Neural cell (in vitro differentiated cells): Measurements from ENCODE around the gene CDC42BPB. TPM values are rescaled to one million over a fixed set of nuclear protein-coding genes. Genes with fewer than 3 reads are reported as not detected.

Experiments used
- H2AFZ ChIP-seq: fragments of 200-600, 300-800 bp; sonication (generic), shearing (Covaris generic); 2 replicates; pipeline ENCODE4 v1.6.0; 2014; ENCODE audit warnings: low read depth, mild to moderate bottlenecking, antibody characterized with exemption, low read length, moderate library complexity
- H3F3A ChIP-seq: fragments of 200-600 bp; shearing (Covaris generic); 2 replicates; pipeline ENCODE4 v1.6.1; 2016; ENCODE audit warnings: mild to moderate bottlenecking, moderate library complexity, mixed read lengths, antibody characterized with exemption, low read length; ENCODE audit not compliant: insufficient read depth, poor library complexity, severe bottlenecking
- H3K27ac ChIP-seq: fragments of 200-600, 300-800 bp; sonication (generic), shearing (Covaris generic); 2 replicates; pipeline ENCODE4 v1.5.1; 2014; ENCODE audit warnings: mild to moderate bottlenecking, low read length, moderate library complexity
- H3K27me3 ChIP-seq: fragments of 300-800, 200-600 bp; sonication (generic), shearing (Covaris generic); 2 replicates; pipeline ENCODE4 v1.6.0; 2014; ENCODE audit warnings: mild to moderate bottlenecking, low read depth, low read length, moderate library complexity; ENCODE audit not compliant: insufficient read depth
- H3K36me3 ChIP-seq: fragments of 300-800, 200-600 bp; sonication (generic), shearing (Covaris generic); 2 replicates; pipeline ENCODE4 v1.5.1; 2014; ENCODE audit warnings: mild to moderate bottlenecking, antibody characterized with exemption, low read length, moderate library complexity; ENCODE audit not compliant: insufficient read depth
- H3K4me2 ChIP-seq: fragments of 300-800, 200-600 bp; sonication (generic), shearing (Covaris generic); 2 replicates; pipeline ENCODE4 v1.6.0; 2014; ENCODE audit warnings: mild to moderate bottlenecking, low read length
- H3K4me3 ChIP-seq: fragments of 300-800, 200-600 bp; sonication (generic), shearing (Covaris generic); 2 replicates; pipeline ENCODE4 v1.5.1; 2014; ENCODE audit warnings: mild to moderate bottlenecking, low read length, moderate library complexity
- H3K79me2 ChIP-seq: fragments of 200-600 bp; shearing (Covaris generic); replicated peaks from 2 replicates; pipeline ENCODE4 v1.6.0; 2014; ENCODE audit warnings: mild to moderate bottlenecking, low read length, moderate library complexity; ENCODE audit not compliant: insufficient read depth
- H3K9ac ChIP-seq: fragments of 300-800, 200-600 bp; sonication (generic), shearing (Covaris generic); 2 replicates; pipeline ENCODE4 v1.6.1; 2016; ENCODE audit warnings: mild to moderate bottlenecking, low read length, mixed read lengths
- H3K9me2 ChIP-seq: fragments of 200-600 bp; shearing (Covaris generic); 2 replicates; pipeline ENCODE4 v1.6.1; 2016; ENCODE audit warnings: mild to moderate bottlenecking, low read length, mixed read lengths; ENCODE audit not compliant: insufficient read depth
- H3K9me3 ChIP-seq: fragments of 200-600, 300-800 bp; sonication (generic), shearing (Covaris generic); 2 replicates; pipeline ENCODE4 v1.6.1; 2016; ENCODE audit warnings: mild to moderate bottlenecking, mixed run types, low read length, moderate library complexity, mixed read lengths
- H4K20me1 ChIP-seq: fragments of 200-600 bp; shearing (Covaris generic); 2 replicates; pipeline ENCODE4 v1.6.1; 2016; ENCODE audit warnings: mild to moderate bottlenecking, mixed run types; ENCODE audit not compliant: insufficient read depth
- CTCF ChIP-seq: fragments of 450-650 bp; IDR thresholded peaks from 2 replicates; pipeline ENCODE4 v1.5.1; 2014; ENCODE audit warnings: antibody characterized with exemption, mild to moderate bottlenecking, moderate library complexity; ENCODE audit not compliant: poor library complexity, severe bottlenecking
- EP300 ChIP-seq: fragments of 450-650 bp; conservative IDR thresholded peaks from 2 replicates; pipeline ENCODE4 v1.6.1; 2014; ENCODE audit warnings: antibody characterized with exemption, mild to moderate bottlenecking, moderate library complexity; ENCODE audit not compliant: poor library complexity, severe bottlenecking
- EZH2 ChIP-seq: fragments of 200-600, 300-800 bp; shearing (Covaris generic), sonication (generic); IDR thresholded peaks from 2 replicates; pipeline ENCODE4 v1.6.1; 2014; ENCODE audit warnings: antibody characterized with exemption, low read length, borderline replicate concordance, mild to moderate bottlenecking; ENCODE audit not compliant: insufficient read depth, poor library complexity, severe bottlenecking
- MXI1 ChIP-seq: fragments of 450-650 bp; conservative IDR thresholded peaks from 2 replicates; pipeline ENCODE4 v1.6.1; 2014; ENCODE audit warnings: antibody characterized with exemption, mild to moderate bottlenecking; ENCODE audit not compliant: poor library complexity, severe bottlenecking
- POLR2AphosphoS5 ChIP-seq: IDR thresholded peaks from 2 replicates; pipeline ENCODE4 v1.6.1; 2012
- RAD21 ChIP-seq: fragments of 450-650 bp; conservative IDR thresholded peaks from 2 replicates; pipeline ENCODE4 v1.6.1; 2014; ENCODE audit warnings: antibody characterized with exemption, mild to moderate bottlenecking, moderate library complexity
- SMC3 ChIP-seq: fragments of 450-650 bp; conservative IDR thresholded peaks from 2 replicates; pipeline ENCODE4 v1.6.1; 2014; ENCODE audit warnings: antibody characterized with exemption, mild to moderate bottlenecking, moderate library complexity; ENCODE audit not compliant: poor library complexity
- TAF1 ChIP-seq: IDR thresholded peaks from 2 replicates; pipeline ENCODE4 v1.6.1; 2012; ENCODE audit warnings: low read depth
- polyA plus RNA-seq: library from polyadenylated mRNA; depleted of rRNA; stranded (reverse); fragments of >200 nt; gene quantifications from 2 replicates; pipeline ENCODE4 v1.2.3, GENCODE V29; 2014
- TF ChIP-seq, protein P1 (sequence below): IDR thresholded peaks from 2 replicates; pipeline ENCODE4 v1.6.1; 2012; ENCODE audit warnings: borderline replicate concordance

Gene CDC42BPB
- polyA plus RNA-seq, 1 donor from 2014 or later: 43.8 TPM

- TF ChIP-seq RAD21 (no peak), POLR2AphosphoS5 (no peak), CTCF (no peak), TAF1 (no peak), SMC3 (no peak), MXI1 (no peak), EZH2 (no peak), EP300 (no peak)
- TF ChIP-seq, protein P1, sequence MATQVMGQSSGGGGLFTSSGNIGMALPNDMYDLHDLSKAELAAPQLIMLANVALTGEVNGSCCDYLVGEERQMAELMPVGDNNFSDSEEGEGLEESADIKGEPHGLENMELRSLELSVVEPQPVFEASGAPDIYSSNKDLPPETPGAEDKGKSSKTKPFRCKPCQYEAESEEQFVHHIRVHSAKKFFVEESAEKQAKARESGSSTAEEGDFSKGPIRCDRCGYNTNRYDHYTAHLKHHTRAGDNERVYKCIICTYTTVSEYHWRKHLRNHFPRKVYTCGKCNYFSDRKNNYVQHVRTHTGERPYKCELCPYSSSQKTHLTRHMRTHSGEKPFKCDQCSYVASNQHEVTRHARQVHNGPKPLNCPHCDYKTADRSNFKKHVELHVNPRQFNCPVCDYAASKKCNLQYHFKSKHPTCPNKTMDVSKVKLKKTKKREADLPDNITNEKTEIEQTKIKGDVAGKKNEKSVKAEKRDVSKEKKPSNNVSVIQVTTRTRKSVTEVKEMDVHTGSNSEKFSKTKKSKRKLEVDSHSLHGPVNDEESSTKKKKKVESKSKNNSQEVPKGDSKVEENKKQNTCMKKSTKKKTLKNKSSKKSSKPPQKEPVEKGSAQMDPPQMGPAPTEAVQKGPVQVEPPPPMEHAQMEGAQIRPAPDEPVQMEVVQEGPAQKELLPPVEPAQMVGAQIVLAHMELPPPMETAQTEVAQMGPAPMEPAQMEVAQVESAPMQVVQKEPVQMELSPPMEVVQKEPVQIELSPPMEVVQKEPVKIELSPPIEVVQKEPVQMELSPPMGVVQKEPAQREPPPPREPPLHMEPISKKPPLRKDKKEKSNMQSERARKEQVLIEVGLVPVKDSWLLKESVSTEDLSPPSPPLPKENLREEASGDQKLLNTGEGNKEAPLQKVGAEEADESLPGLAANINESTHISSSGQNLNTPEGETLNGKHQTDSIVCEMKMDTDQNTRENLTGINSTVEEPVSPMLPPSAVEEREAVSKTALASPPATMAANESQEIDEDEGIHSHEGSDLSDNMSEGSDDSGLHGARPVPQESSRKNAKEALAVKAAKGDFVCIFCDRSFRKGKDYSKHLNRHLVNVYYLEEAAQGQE: no peak
- Histone ChIP-seq H2AFZ (no peak overlapping the region), H3K9me3 (no peaks in the 10 kb centered on the region), H3K4me2 (no peak overlapping the region), H3K27ac (no peak overlapping the region), H3K36me3 (no peaks in the 10 kb centered on the region), H3K4me3 (no peak overlapping the region), H4K20me1 (no peaks in the 10 kb centered on the region), H3K79me2 (peaks cover 5% of the 10 kb centered on the region), H3K9ac (no peak overlapping the region), H3K9me2 (no peaks in the 10 kb centered on the region), H3F3A (no peaks in the 10 kb centered on the region), H3K27me3 (no peaks in the 10 kb centered on the region)
Observed at GRCh38 chr14:103016594-103016993, 40.8 kb downstream of the CDC42BPB start.

- Histone ChIP-seq H3K36me3 (no peaks in the 10 kb centered on the region), H3K27me3 (no peaks in the 10 kb centered on the region), H3K27ac (no peak overlapping the region), H3K9me3 (no peaks in the 10 kb centered on the region), H3K79me2 (peaks cover 5% of the 10 kb centered on the region), H3K9ac (no peak overlapping the region), H3F3A (no peaks in the 10 kb centered on the region), H4K20me1 (no peaks in the 10 kb centered on the region), H2AFZ (no peak overlapping the region), H3K9me2 (no peaks in the 10 kb centered on the region), H3K4me2 (no peak overlapping the region), H3K4me3 (no peak overlapping the region)
- TF ChIP-seq CTCF: no peak
- no peak for TF ChIP-seq MXI1
- TF ChIP-seq, protein P1: no peak
- no peak for TF ChIP-seq POLR2AphosphoS5
- TF ChIP-seq EZH2: no peak
- TF ChIP-seq TAF1: no peak
- no peak for TF ChIP-seq EP300
- no peak for TF ChIP-seq RAD21
- TF ChIP-seq SMC3: no peak
Observed at GRCh38 chr14:103016071-103016470, 41.3 kb downstream of the CDC42BPB start.
